Measurements from ENCODE around the gene WBP2.

GRCh38 chr17:75892556-75893224 lies 37.6 kb upstream of the WBP2 start:
- TF ChIP-seq CTCF (IDR thresholded peaks at IDR 0.05; ENCODE audit: insufficient read depth, low read length, poor library complexity, severe bottlenecking) (no peak), EZH2phosphoT487 (conservative IDR thresholded peaks at IDR 0.05; ENCODE audit: low read length) (no peak)
